ENCODE data around the gene RAD51B.

Gene RAD51B

DNA sequence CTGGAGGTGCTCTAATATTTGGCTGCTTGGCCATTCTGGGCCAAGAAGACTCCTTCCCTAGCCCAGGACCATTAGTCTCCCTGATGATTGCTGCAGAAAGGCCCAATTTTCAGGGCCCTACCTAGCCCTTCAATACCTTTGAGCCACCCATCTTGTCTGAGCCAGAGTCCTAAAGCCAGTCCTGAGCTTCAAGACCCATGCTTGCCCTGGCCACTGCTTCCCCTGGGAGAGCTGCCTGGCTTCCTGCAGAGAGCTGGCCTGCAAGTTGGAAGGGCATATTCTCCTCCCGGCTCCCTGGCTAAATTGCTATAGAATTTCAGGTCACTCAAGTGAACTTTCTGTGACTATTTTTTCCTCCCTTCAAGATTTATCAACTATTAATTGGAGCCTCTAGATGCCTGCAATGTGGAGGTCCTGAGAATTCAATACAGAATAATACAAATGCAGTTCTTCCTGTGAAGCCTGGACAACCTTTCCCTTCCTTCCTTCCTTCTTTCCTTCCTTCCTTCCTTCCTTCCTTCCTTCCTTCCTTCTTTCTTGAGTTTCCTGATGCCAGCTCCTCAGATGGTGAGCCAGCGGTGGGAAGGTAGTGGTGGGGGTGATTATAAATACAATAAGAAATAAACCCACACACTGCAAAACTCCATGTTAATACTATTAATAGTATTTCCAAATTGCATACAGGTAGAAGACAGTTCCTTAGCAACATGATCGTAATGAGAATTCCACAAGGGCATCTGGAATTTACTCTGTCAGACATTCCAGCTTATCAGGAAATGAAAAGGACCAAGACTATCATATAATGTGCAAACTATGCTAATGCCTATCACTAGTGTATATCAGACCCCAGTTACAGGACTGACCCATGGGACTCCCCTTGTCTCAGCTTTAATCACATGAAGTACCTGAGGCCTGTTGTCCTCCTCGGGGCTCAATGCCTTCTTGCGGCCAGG, 865.2 kb downstream of the RAD51B start:
- TF ChIP-seq, protein P1, sequence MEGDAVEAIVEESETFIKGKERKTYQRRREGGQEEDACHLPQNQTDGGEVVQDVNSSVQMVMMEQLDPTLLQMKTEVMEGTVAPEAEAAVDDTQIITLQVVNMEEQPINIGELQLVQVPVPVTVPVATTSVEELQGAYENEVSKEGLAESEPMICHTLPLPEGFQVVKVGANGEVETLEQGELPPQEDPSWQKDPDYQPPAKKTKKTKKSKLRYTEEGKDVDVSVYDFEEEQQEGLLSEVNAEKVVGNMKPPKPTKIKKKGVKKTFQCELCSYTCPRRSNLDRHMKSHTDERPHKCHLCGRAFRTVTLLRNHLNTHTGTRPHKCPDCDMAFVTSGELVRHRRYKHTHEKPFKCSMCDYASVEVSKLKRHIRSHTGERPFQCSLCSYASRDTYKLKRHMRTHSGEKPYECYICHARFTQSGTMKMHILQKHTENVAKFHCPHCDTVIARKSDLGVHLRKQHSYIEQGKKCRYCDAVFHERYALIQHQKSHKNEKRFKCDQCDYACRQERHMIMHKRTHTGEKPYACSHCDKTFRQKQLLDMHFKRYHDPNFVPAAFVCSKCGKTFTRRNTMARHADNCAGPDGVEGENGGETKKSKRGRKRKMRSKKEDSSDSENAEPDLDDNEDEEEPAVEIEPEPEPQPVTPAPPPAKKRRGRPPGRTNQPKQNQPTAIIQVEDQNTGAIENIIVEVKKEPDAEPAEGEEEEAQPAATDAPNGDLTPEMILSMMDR (conservative IDR thresholded peaks at IDR 0.05; ENCODE audit: control insufficient read depth, insufficient read depth, low read depth, low read length), result no peak
- no peak overlapping the region for H3K4me3 ChIP-seq (ENCODE audit: control insufficient read depth, low read depth, low read length)
- DNase-seq (ENCODE audit: low read depth), result no peak

DNA sequence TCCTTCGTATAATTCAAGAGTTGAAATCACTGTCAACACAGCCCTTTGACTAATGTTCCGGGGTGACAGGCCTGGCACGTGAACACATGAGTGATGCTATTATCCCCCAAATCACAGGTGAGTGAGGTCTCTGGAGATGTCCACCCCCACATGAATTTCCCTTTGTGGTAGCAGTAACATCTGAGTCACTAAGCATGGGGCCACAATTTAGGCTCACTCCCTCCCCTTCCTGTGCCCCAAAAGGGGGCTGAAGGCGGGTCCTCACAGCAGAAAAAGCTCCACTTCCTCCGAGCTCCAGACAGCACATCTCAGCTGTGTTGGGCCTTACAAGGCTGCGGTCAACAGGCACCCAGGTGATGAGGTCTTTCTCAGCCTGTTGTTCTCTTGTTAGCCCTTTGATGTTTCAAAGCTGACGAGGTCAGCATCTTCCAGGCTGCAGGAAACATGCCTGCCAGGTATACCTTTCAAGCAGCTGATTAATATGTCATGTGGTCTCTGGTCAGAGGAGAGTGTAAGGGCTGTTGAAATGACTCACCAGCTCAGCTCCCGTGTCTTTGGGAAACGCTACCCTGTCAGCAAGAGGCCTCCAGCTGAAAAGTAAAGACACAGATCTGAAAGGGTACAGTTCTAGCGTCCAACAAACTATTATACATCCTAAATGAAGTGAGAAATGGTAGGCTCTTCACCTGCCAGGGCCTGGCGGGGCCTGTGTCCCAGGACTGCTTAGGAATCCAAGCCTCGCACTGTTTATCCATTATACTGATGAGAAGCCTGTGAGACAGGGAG, 866.0 kb downstream of the RAD51B start:
- TF ChIP-seq, protein P1 (conservative IDR thresholded peaks at IDR 0.05; ENCODE audit: control insufficient read depth, insufficient read depth, low read depth, low read length), result no peak
- peak; percentile 82 for DNase-seq (ENCODE audit: low read depth)
- H3K4me3 ChIP-seq (ENCODE audit: control insufficient read depth, low read depth, low read length), result no peak overlapping the region

DNA sequence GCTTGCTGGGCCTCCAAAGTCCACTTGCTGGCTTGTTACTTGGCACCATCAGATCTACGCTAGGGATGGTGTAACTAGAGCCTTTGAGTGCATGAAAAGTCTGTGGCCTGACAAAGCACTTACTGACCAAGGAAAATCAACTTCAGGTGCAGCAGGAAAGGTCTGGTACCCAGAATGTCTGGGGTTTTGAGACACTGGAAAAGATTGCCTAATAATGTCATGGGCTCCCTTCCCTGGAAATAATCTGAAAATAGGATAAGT, 866.6 kb downstream of the RAD51B start:
- TF ChIP-seq, protein P1 (conservative IDR thresholded peaks at IDR 0.05; ENCODE audit: control insufficient read depth, insufficient read depth, low read depth, low read length), result no peak
- no peak for DNase-seq (ENCODE audit: low read depth)
- no peak overlapping the region for H3K4me3 ChIP-seq (ENCODE audit: control insufficient read depth, low read depth, low read length)

DNA sequence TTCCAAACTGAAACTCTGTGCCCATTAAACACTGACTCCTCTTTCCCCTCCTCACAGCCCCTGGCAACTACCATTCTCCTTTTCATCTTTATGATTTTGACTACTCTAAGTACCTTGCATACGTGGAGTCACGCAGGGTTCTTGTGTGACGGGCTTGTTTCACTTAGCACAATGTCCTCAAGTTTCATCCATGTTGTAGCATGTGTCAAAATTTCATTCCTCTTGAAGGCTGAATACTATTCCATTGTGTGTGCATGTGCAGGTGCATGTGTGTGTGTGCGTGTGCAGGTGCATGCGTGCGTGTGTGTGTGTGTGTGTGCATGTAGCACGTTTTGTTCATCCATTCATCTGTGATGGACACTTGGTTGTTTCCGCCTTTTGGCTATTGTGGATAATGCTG, 867.1 kb downstream of the RAD51B start:
- TF ChIP-seq, protein P1 (conservative IDR thresholded peaks at IDR 0.05; ENCODE audit: control insufficient read depth, insufficient read depth, low read depth, low read length), result no peak

DNA sequence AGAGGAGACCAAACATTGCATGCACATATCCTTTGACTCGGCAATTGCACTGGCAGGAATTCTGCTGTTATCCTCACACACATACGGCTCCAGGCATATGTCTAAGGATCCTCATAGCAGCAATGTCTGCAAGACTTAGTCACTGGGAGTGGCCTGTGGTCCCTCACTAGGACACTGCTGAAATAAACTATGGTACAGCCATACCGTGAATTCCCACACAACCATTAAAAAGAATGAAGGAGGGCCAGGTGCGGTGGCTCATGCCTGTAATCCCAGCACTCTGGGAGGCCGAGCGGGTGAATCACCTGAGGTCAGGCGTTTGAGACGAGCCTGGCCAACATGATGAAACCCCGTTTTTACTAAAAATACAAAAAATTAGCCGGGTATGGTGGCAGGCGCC, 868.2 kb downstream of the RAD51B start:
- peak; percentile 90 for DNase-seq (ENCODE audit: low read depth)
- H3K4me3 ChIP-seq (ENCODE audit: control insufficient read depth, low read depth, low read length), result no peak overlapping the region
- TF ChIP-seq, protein P1 (conservative IDR thresholded peaks at IDR 0.05; ENCODE audit: control insufficient read depth, insufficient read depth, low read depth, low read length), result no peak

More for the DNA sequence above, 867.1 kb downstream of the RAD51B start:
- H3K4me3 ChIP-seq (ENCODE audit: control insufficient read depth, low read depth, low read length), result no peak overlapping the region
- no peak for DNase-seq (ENCODE audit: low read depth)

DNA sequence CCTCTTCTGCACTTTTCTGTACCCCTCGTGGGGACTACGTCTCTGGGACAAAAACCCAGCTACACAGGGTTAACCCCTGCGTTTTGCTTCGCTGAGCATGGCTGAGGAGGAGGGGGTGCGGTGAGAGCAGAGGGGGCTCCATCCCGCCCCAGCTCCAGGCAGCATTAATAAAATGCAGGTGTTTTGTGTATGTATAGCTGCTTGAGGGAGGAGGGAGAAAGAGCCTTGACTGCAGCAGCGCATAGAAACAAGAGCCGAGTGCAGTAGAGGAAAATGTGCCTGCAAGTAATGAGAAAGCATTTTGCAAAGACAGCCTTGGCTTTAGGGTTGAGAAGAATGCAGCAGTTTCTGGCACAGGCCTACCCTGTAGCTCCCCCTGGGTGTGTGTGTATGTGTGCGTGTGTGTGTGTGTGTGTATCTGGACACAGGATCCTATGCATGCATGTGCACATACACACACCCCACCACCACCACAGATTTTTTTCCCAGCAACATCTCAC, 869.3 kb downstream of the RAD51B start:
- TF ChIP-seq, protein P1 (conservative IDR thresholded peaks at IDR 0.05; ENCODE audit: control insufficient read depth, insufficient read depth, low read depth, low read length), result peak; percentile 13
- peak; percentile 70 for DNase-seq (ENCODE audit: low read depth)
- H3K4me3 ChIP-seq (ENCODE audit: control insufficient read depth, low read depth, low read length), result no peak overlapping the region

All from fibroblast of mammary gland (primary cell).